ENCODE data around the gene DENND2C. TPM values are rescaled to one million over a fixed set of nuclear protein-coding genes. Genes with fewer than 3 reads are reported as not detected.

The DENND2C gene

GRCh38 chr1:114535401-114535800, 134.4 kb downstream of the DENND2C start:
- no peak overlapping the region for H3K4me2 ChIP-seq (ENCODE audit: low read length)

More at GRCh38 chr1:114535401-114535800, 134.4 kb downstream of the DENND2C start:
- H3K9ac ChIP-seq (ENCODE audit: low read depth, low read length), result no peak overlapping the region
- H3K9me3 ChIP-seq (replicated peaks; ENCODE audit: low read length), result no peaks in the 10 kb centered on the region
- H3K4me3 ChIP-seq (ENCODE audit: low read length), result no peak overlapping the region
- no peaks in the 10 kb centered on the region for H3K36me3 ChIP-seq (ENCODE audit: insufficient read depth, low read length)
- H3K27me3 ChIP-seq (ENCODE audit: control insufficient read depth, insufficient read depth, low read length), result peaks cover 6% of the 10 kb centered on the region
- no peaks in the 10 kb centered on the region for H3K4me1 ChIP-seq (ENCODE audit: control insufficient read depth, insufficient read depth, low read length)

Small RNA genes lying within 50 kb of the gene (small RNA-seq; reads per million reads assigned to genes)
- gene RN7SL432P, result not detected
